GM19043 (cell line): ENCODE measurements around the gene PLEKHM3.

ENCODE experiments used
- ATAC-seq: cut with Tn5 transposase; IDR thresholded peaks from one replicate; pipeline ENCODE4 v1.9.1; 2021; ENCODE audit warnings: low read depth; ENCODE audit not compliant: unreplicated experiment

PLEKHM3 gene, protein sequence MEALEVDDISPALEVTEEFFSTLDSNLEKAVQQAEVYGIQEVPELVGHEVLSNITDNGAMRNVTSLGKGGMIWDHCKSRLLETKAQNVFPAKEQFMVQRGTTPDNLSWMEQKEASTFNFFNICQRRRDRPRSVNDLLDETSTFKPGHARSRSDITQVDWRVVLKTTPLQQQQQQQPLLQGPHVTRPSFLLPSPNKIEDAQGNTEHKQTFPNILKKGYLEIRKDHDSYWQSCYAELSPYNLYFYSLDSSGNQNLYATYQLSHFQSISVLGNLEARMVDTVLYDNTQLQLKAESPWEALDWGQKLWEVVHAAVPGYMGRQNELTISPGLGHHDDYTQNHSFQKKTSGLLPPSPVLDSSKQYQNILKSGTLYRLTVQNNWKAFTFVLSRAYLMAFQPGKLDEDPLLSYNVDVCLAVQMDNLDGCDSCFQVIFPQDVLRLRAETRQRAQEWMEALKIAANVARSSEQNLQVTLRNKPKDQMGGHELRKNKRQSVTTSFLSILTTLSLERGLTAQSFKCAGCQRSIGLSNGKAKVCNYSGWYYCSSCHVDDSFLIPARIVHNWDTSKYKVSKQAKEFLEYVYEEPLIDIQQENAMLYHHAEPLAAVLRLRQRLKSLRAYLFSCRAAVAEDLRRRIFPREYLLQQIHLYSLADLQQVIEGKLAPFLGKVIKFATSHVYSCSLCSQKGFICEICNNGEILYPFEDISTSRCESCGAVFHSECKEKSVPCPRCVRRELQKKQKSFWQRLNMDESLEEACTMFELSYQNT

DNA sequence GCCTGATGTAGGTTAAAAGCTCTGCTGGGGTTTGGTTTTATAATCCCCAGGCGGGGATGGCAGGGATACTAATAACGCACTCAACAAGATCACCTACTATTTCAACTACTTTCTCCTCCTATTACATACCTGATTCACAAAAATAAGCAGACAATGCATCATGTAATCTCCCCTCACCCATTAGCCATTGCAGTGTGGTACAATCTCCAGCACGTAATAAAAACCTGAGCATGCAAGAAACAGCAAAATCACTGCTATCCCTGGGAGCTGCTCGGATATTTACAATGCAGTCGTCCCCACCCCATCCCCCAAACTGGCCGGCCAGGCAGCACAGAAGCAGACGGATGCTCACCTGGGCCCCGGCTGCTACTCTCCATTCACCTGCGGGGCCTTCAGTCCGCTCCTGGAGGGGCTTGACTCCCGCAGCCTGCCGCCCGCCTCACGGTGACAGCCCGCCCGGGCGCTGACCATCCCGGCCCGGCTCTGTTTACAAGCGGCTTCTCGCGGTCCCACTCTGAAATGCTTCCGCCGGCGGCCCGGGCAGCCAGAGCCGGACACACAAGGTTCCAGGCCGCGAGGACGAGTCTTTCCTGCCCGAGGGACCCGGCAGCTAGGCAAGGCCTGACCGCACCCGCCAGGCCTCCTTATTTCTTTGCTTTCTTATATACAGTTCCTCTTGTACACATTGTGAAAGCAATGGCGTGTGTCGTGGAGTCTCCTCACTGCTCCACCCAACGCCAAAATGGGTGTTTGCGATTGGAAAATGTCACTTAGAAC, at the start of gene PLEKHM3:
TSS of gene PLEKHM3 (minus strand) at position 491 of the 777 bp plus-strand sequence. CDS start 23,888 bp downstream, outside the sequence.
- peak; percentile 90 for ATAC-seq

DNA sequence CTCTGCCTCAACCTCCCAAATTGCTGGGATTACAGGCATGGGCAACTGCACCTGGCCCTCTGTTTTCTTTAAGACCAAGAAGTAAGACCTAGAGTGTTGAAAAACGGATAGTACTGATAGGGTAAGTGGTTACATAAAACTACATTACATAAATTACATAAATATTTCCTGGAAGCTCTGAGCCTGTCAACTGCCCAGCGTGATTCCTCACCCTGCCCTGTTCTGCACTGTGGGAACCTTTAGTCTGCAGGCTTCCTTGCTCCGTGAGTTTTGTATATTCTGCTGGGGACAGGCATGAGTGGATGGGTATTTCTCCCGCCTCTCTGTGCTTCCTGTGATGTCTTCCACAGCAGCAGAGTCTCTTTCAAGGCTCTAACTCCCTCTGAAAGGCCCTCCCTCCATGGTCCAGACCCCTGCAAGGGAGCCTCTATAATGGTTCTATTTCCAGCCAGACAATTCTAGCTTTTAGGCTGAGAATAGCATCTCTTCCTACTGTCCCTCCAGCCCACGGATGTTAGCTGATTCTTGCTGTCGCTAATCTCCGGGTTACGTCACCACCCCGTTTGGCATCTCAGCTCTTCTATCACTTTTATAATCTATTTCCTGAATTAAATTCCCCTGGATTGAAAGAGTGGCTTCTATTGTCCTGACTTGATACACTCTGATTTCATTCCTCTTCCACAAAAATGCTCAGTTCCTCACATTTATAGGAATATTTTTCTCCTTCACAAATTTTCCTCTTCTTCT, 49.5 kb upstream of the PLEKHM3 start:
- no peak for ATAC-seq

DNA sequence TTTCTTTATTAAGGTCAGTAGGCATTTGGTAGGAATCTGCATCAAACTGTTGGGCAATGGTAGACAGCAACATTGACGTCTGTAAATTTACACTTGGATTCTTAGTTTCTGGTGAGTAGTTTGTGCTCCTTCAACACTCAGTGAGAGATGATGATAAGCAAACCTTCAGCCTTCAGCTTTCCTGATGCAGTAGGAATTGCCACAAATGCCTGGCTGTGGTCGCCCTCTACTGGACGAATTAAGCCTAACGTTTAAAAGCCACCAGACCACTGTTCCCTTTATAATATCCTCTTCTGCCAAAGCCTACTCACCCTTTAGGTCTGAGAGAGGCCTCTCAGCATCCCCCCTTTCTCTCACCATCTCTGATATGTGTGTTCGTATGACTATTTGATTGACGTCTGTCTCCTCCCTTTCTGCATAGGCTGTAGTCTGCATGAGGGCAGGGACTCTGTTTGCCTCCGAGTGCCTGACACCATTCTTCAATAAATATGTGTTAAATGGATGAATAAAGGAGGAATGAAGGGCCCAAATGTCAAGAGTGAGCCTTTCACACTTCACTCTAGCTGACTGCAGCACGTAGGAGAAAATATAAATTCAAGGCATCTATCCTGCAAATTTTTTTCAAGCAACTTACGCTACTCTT, 47.0 kb upstream of the PLEKHM3 start:
- ATAC-seq: peak; percentile 88

DNA sequence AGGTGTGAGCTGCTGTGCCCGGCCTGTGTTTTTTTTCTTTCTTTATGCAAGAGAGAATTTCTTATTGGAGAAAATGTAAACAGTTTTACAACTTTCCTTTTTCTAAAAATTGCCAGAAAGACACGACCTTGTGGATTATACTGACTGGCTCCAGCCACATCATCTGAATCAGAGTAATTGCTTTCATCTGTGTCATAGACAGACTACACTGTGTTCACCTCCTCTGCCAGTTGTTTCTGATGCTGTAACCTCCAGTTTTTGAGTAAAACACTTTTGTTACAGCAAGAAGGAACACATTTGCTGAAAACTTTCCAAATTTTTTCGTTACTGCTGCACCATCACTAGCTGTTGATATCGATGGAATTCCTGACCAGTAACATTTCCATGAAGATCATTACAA, 43.9 kb upstream of the PLEKHM3 start:
- ATAC-seq: no peak

DNA sequence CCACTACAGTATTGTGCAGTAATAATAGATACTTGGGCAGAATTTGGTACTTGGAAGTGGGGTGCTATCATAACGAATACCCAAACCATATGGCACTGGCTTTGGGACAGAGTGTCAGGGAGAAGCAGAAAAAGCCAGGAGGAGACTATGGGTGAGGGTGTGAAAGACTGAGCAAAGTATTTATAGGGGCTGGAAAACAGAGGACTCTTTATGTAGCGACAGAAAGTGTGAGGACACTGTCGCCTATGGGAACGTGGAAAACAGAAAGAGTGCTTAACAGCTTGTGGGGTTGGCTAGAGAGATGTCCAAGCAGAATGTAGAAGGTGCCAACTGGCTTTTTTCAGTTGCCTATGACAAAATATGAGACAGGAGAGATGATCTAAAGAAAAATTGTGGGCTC, 40.7 kb upstream of the PLEKHM3 start:
- no peak for ATAC-seq

DNA sequence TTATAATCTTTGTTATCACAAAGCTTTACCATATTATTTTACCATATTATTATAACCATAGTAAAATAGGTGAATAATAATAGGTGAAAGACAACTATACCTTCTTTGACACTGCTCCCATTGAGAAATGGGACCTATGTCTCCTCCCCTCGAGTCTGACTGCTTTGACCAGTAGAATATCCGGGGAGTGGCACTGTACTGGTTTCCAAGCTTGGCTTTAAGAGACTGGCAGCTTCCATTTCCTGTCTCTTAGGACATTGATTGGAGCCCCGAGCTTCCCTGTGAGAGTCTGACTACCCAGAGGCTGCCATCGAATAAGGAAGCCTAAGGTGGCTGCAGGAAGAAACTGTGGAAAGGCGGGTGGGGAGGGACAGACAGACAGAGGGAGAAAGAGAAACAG, 40.1 kb upstream of the PLEKHM3 start:
- ATAC-seq: no peak

DNA sequence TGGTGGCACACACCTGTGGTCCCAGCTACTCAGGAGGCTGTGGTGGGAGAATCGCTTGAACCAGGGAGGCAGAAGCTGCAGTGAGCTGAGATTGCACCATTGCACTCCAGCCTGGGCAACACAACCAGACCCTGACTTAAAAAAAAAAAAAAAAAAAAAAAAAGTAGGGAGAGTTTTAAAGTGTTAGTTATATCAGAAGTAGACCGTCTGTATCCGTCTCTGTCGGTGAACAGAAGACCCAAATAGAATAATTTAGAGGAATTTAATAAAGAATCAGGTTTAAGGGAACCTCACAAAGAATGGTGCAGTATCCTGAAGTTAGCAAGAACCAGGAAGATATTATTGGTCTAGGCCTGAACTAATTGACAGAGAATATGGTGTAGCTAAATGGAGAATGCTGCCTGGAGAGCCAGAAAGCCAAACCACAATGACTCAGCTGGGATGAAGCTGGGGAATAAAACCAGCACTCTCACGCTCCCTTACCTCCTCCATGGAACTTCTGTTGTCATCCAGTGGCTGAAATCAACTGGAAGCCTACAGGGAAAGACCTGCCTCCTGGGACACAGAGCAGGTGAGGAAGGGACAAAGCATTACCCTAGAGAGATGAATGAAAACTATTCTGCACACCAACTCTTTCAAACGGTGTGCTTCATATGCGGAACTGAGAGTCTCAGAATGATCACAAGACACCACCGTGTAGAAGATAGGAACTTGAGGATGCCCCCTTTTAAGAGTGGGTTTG, 39.1 kb upstream of the PLEKHM3 start:
- ATAC-seq: peak; percentile 99

DNA sequence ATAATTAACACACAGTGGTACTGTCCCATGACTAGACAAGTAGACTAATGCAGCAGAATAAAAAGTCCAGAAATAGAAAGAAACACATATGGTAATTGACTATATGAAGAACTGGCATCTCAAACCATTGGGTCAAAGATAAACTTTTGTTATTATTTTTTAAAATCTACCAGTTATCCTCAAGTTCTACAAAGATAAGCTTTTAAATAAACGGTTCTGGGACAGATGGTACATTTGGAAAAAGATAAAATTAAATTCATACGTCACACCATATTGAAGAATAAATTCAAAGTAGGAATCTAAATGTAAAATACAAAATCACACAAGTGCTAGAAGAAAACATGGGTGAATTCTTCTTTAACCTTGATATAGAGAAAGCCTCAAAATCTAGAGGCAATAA, 37.6 kb upstream of the PLEKHM3 start:
- no peak for ATAC-seq

DNA sequence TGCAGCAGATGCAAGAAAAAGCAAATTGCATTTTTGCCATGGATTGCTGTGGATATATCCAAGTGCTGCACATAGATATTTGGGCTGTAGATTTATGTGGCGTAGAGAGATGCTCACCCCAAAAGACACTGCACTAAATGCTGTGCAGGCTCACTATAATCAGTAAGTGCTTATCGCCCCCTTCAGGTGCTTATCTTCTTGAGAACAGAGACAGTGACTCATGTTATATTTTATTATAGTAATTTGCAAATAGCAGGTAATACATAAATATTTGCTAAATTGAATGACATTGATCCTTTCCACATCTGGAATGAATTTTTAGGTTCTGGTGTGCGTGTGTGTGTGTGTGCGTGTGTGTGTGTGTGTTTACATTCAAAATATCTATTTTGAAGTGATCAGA, 36.8 kb upstream of the PLEKHM3 start:
- no peak for ATAC-seq

DNA sequence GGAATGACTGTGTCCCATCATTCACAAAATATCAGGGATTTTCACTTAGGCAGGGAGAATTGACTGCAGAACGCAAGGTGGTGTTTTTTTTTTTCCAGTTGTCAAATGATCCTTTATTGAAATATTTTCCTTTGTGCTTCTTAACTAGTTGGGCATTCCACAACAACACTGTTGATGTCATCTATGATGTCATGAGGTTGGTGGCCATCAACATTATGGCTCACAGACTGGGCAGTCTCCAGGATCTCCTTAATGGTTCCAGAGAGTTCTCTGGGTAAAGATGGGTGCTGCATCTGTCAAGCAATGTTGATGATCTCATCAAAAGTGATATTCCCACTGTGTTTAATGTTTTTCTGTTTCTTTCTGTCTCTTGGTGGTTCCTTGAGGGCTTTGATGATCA, 31.8 kb upstream of the PLEKHM3 start:
- ATAC-seq: no peak

DNA sequence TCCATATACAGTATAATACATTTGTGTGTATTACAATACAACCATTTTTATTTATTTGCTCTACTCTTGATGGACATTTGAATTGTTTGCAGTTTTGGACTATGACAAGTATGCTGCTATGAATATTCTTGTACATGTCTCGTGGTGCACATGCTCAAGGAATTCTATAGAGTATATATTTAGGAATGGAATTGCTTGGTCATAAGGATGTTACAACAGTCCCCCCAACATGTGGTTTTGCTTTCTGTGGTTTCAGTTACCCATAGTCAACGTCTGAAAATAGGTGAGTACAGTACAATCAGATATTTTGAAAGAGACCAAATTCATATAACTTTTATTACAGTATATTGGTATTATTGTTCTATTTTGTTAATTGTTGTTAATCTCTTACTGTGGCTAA, 24.1 kb upstream of the PLEKHM3 start:
- ATAC-seq: no peak

DNA sequence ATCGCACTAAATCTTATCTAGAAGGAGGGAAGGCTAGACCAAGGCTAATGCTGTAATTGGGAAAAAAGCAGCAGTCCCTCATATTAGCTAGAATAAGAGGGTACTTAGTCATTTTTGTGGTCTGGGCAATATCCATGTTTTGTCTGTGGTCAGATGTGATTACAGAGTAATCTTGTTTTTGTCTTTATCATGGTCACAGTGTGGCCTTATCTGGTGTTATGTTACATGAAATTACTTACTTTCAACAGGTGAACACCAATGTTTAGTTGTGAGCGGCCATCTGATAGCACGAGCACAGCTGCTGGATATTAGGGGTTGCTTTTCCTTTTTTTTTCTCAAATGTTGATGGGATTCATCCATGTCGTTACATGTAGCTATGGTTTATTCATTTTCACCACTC, 23.7 kb upstream of the PLEKHM3 start:
- no peak for ATAC-seq

DNA sequence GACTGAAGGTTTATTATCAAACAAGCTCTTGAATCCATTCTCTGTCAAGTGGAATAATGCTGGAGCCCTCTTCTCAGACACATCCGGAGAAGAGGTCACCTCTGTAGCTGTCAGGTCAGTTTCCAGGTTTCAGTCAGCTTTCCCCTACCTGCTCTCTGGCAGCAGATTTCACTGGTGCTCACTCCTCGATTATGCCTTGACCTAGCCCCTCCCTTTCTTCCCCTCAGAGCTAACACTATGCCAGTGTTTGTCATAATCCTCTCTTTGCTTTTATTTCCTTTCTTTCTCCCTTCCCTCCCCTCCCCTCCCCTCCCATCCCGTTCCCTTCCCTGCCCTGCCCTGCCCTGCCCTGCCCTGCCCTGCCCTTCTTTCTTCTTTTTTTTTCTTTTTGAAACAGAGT, 22.5 kb upstream of the PLEKHM3 start:
- ATAC-seq: no peak

DNA sequence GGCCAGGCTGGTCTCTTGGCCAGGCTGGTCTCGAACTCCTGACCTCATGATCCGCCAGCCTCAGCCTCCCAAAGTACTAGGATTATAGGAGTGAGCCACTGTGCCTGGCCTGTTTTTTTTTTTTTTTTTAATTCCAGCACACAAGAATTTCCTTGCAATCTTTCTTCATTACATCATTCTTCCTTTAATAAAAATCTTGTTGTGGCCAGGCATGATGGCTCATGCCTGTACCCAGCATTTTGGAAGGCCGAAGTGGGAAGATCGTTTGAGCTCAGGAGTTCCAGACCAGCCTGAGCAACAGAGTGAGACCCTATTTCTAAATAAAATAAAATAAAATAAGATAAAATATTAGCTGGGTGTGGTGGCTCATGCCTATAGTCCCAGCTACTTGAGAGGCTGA, 21.4 kb upstream of the PLEKHM3 start:
- ATAC-seq: no peak

DNA sequence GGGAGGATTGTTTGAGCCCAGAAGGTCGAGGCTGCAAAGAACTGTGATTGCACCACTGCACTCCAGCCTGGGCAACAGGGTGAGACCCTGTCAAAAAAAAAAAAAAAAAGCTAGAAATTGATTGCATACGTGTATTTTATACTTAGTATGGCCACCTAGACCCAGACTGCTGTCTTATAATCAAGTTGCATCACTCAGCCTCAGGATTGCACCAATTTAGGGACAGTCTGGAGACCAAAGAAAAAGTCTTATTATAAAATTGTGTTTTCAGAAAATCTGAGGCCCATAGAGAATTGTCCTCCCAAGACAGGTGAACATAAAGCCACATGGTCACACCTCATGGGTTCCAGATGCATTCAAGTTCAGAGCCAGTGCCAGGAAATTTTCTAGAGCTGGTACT, 17.1 kb upstream of the PLEKHM3 start:
- ATAC-seq: no peak

DNA sequence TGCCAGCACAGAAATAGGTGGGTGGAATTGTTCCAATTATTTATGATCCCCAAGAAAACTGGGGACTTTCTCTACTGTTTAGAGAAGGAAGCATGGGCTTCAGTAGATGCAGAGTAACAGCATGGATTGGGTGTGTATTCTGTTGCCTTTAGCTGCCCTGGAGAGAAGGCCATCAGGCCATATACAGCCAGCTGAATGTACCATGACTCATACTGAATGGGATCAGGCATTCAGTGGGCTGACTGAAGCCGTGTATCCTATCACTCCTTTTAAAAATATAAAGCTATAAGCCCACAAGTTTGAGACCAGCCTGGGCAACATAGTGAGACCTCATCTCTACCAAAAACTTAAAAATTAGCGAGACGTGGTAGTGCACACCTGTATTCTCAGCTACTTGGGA, 16.7 kb upstream of the PLEKHM3 start:
- no peak for ATAC-seq

DNA sequence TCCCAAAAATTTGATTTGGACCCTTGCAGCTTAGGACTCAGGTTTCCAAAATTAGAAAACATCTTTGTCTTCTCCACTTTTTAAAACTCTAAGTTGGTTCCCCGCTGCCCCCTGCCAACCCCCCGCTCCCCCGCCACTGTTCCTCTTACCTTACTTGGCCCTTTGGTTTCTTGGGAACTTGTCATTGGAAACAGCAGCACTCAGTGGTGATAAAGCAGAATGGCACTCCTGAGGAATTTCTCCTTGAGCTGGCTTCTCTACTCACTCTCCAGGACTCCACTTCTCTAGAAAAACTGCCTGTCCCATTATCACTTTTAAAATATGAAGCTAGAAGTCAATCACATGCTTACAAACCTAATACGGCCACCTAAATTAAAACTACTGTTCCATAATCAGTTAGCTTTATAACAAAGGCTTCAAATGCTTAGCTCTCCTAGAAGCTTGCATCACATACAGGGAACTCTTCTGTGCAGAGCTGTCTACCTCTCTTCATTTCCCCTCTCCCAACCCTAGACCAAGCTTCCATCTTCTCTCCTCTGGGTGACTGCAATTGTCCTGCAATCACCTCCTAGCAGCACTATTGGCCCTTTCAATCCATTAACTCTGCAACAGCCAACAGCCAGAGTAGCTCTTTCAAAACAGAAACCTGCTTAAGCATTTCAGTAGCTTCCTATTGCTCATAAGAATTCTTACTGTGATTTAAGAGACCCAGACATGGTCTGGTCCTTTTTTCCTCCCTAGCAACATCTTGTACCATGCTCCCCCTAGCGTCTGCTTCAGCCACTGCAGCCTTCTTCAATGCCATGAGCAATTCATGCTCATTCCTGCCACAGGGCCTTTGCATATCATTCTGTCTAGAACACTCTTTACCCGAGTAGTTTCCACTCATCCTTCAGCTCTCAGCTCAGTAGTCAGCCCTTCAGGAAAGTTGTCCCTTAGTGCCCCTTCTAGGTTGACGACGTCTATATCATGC, 15.2 kb upstream of the PLEKHM3 start:
- ATAC-seq: peak; percentile 85
